ENCODE results near the gene ZBTB7A. TPM values are rescaled to one million over a fixed set of nuclear protein-coding genes. Genes with fewer than 3 reads are reported as not detected.

ZBTB7A gene
- total and polyA plus RNA-seq, 2 donors (not counting 1 experiment from before 2014, with no cell fraction given): 4.9 to 17.7 TPM

GRCh38 chr19:4057931-4058692 is 8.6 kb downstream of the ZBTB7A start:
- Histone ChIP-seq H3K36me3 (ENCODE audit: control insufficient read depth, insufficient read depth, low read length) (peaks cover 21% of the 10 kb centered on the region), H3K79me2 (ENCODE audit: control insufficient read depth, insufficient read depth, low read length) (peaks cover 94% of the 10 kb centered on the region), H3K4me1 (ENCODE audit: control insufficient read depth, extremely low read depth, insufficient read depth, low read length) (peaks cover 51% of the 10 kb centered on the region), H2AFZ (ENCODE audit: low read length) (no peak overlapping the region), H3K27me3 (ENCODE audit: control insufficient read depth, insufficient read depth, low read length) (no peaks in the 10 kb centered on the region), H3K4me2 (ENCODE audit: extremely low read depth, insufficient read depth, low read length) (peak overlapping the region; percentile 54), H3K9me3 (ENCODE audit: control insufficient read depth, insufficient read depth, low read depth, low read length) (no peaks in the 10 kb centered on the region), H3K9ac (ENCODE audit: insufficient read depth, low read length) (peak overlapping the region; percentile 75), H4K20me1 (ENCODE audit: control insufficient read depth, extremely low read depth, insufficient read depth, low read length) (no peaks in the 10 kb centered on the region), H3K27ac (ENCODE audit: insufficient read depth, low read length) (peak overlapping the region; percentile 93), H3K4me3 (replicated peaks in 1 of 4; ENCODE audit: control extremely low read depth in 1 of 4, insufficient read depth in 1 of 4, low read depth in 3 of 4, low read length in 4 of 4) (peak overlapping the region in 2 of 4 experiments; percentile 19 to 45)
- TF ChIP-seq EZH2 (IDR thresholded peaks at IDR 0.05; ENCODE audit: low read length, missing control alignments) (no peak), CTCF (conservative IDR thresholded peaks at IDR 0.05 in 1 of 2, IDR thresholded peaks at IDR 0.05 in 1 of 2; ENCODE audit: low read depth in 1 of 2, low read length in 2 of 2) (no peak)
- peak; percentile 85 to 93 for DNase-seq (ENCODE audit: low read depth in 2 of 2)

GRCh38 chr19:4055209-4055552 is 11.5 kb downstream of the ZBTB7A start:
- no peak for DNase-seq (ENCODE audit: low read depth in 2 of 2)
- Histone ChIP-seq H3K4me2 (ENCODE audit: extremely low read depth, insufficient read depth, low read length) (no peak overlapping the region), H3K4me1 (ENCODE audit: control insufficient read depth, extremely low read depth, insufficient read depth, low read length) (peaks cover 34% of the 10 kb centered on the region), H3K27me3 (ENCODE audit: control insufficient read depth, insufficient read depth, low read length) (no peaks in the 10 kb centered on the region), H4K20me1 (ENCODE audit: control insufficient read depth, extremely low read depth, insufficient read depth, low read length) (peaks cover 4% of the 10 kb centered on the region), H3K36me3 (ENCODE audit: control insufficient read depth, insufficient read depth, low read length) (peaks cover 28% of the 10 kb centered on the region), H3K27ac (ENCODE audit: insufficient read depth, low read length) (no peak overlapping the region), H3K9me3 (ENCODE audit: control insufficient read depth, insufficient read depth, low read depth, low read length) (no peaks in the 10 kb centered on the region), H3K9ac (ENCODE audit: insufficient read depth, low read length) (no peak overlapping the region), H3K79me2 (ENCODE audit: control insufficient read depth, insufficient read depth, low read length) (peaks cover 91% of the 10 kb centered on the region), H3K4me3 (replicated peaks in 1 of 4; ENCODE audit: control extremely low read depth in 1 of 4, insufficient read depth in 1 of 4, low read depth in 3 of 4, low read length in 4 of 4) (no peak overlapping the region), H2AFZ (ENCODE audit: low read length) (no peak overlapping the region)
- no peak for TF ChIP-seq CTCF (conservative IDR thresholded peaks at IDR 0.05 in 1 of 2, IDR thresholded peaks at IDR 0.05 in 1 of 2; ENCODE audit: low read depth in 1 of 2, low read length in 2 of 2)
- TF ChIP-seq EZH2 (IDR thresholded peaks at IDR 0.05; ENCODE audit: low read length, missing control alignments): no peak

GRCh38 chr19:4054441-4055208 is 12.1 kb downstream of the ZBTB7A start:
- peaks cover 4% of the 10 kb centered on the region for H4K20me1 ChIP-seq (ENCODE audit: control insufficient read depth, extremely low read depth, insufficient read depth, low read length)
- DNase-seq (ENCODE audit: low read depth in 2 of 2): no peak

More at GRCh38 chr19:4054441-4055208, 12.1 kb downstream of the ZBTB7A start:
- Histone ChIP-seq H3K4me3 (replicated peaks in 1 of 4; ENCODE audit: control extremely low read depth in 1 of 4, insufficient read depth in 1 of 4, low read depth in 3 of 4, low read length in 4 of 4) (no peak overlapping the region), H3K27ac (ENCODE audit: insufficient read depth, low read length) (no peak overlapping the region), H3K4me1 (ENCODE audit: control insufficient read depth, extremely low read depth, insufficient read depth, low read length) (peaks cover 31% of the 10 kb centered on the region), H3K4me2 (ENCODE audit: extremely low read depth, insufficient read depth, low read length) (no peak overlapping the region), H3K27me3 (ENCODE audit: control insufficient read depth, insufficient read depth, low read length) (no peaks in the 10 kb centered on the region), H3K9ac (ENCODE audit: insufficient read depth, low read length) (no peak overlapping the region), H3K9me3 (ENCODE audit: control insufficient read depth, insufficient read depth, low read depth, low read length) (no peaks in the 10 kb centered on the region), H3K36me3 (ENCODE audit: control insufficient read depth, insufficient read depth, low read length) (peaks cover 28% of the 10 kb centered on the region), H2AFZ (ENCODE audit: low read length) (no peak overlapping the region), H3K79me2 (ENCODE audit: control insufficient read depth, insufficient read depth, low read length) (peaks cover 91% of the 10 kb centered on the region)
- TF ChIP-seq CTCF (conservative IDR thresholded peaks at IDR 0.05 in 1 of 2, IDR thresholded peaks at IDR 0.05 in 1 of 2; ENCODE audit: low read depth in 1 of 2, low read length in 2 of 2) (no peak), EZH2 (IDR thresholded peaks at IDR 0.05; ENCODE audit: low read length, missing control alignments) (no peak)

All from fibroblast of lung (primary cell).